Activated CD4-positive, alpha-beta memory T cell treated with anti-CD3 and anti-CD28 coated beads, Interleukin-2, amount 10 ng/mL, durations not matched to agents 7 days and 5 days (primary cell): Measurements from ENCODE around the gene IGLL1. TPM values are rescaled to one million over a fixed set of nuclear protein-coding genes. Genes with fewer than 3 reads are reported as not detected.
"Not testable (repeated sequence)": the region's sequence is repeated elsewhere in the genome, so short reads cannot be mapped to it uniquely, and the experiment has no call there.

Experiments
- CTCF ChIA-PET: fragments of 350-600 bp; sonication (Branson Sonifier 250); formaldehyde crosslinking; loops from one replicate; lab custom pipeline; 2021; ENCODE audit warnings: antibody characterized with exemption, inconsistent platforms; lab: Charles Lee
- POLR2A ChIA-PET: fragments of 350-600 bp; sonication (Branson Sonifier 250); formaldehyde crosslinking; loops from one replicate; lab custom pipeline; 2021; ENCODE audit warnings: antibody characterized with exemption; lab: Charles Lee
- DNase-seq: peaks from one replicate; pipeline ENCODE4 v3.0.0-alpha.2; 2020
- H3K27ac Mint-ChIP-seq: one replicate; pipeline ENCODE4 v1.8.0; 2021; ENCODE audit warnings: mild to moderate bottlenecking, mixed read lengths
- H3K27me3 Mint-ChIP-seq: one replicate; pipeline ENCODE4 v1.8.0; 2021; ENCODE audit warnings: mixed read lengths
- H3K36me3 Mint-ChIP-seq: one replicate; pipeline ENCODE4 v1.8.0; 2021; ENCODE audit warnings: low read depth, mixed read lengths
- H3K4me1 Mint-ChIP-seq: one replicate; pipeline ENCODE4 v1.8.0; 2021; ENCODE audit warnings: mixed read lengths
- H3K4me3 Mint-ChIP-seq: one replicate; pipeline ENCODE4 v1.8.0; 2021; ENCODE audit warnings: mild to moderate bottlenecking, mixed read lengths
- H3K9me3 Mint-ChIP-seq: one replicate; pipeline ENCODE4 v1.8.0; 2021; ENCODE audit warnings: mixed read lengths
- total RNA-seq, 2 experiments: library from RNA; stranded (reverse); gene quantifications; one replicate each; pipeline ENCODE4 v1.2.3, GENCODE V29; 2021

The IGLL1 gene
- total RNA-seq, 2 experiments from 2014 or later: 2.2 to 2.3 TPM

DNA sequence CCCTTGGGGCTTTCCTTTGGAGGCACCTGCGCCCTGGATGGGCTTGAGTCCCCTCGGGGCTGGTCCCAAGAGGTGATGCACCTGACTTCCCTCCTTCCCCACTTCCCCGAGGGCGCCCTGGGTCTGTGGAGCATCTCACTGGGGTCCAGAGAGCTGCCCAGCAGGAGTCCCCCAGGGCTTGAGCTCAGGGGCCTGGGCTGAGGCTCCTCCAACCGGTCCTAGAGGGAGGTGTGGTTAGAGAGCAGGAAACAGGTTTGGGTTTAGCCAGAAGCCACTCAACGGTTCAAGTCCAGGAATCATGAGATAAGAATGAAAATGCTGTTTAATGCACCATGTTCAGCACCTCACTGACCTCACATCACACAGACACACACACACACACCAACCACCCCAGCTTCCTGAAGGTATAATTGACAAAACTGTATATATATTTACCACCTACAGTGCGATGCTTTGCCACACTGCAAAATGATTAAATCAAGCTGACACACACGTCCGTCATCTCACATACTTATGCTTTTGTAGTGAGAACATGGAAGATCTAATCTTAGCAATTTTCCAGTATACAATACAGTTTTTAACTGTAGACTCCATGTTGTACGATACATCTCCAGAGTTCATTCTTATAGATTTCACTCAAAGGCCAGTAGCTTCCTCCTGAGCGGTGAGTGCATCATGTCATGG is 628 bp upstream of the IGLL1 start:
- peaks cover 16% of the 10 kb centered on the region for H3K4me1 Mint-ChIP-seq
- POLR2A ChIA-PET: interaction anchor here (1.3 kb wide), 1 partner anchor 9 kb away, joined by 3 read pairs; no protein-coding TSS in a partner anchor
- peak overlapping the region; percentile 27 for H3K4me3 Mint-ChIP-seq
- CTCF ChIA-PET: interaction anchor here (3.1 kb wide), 1 partner anchor 12 kb away, joined by 16 read pairs; no protein-coding TSS in a partner anchor
- DNase-seq: peak; percentile 40
- H3K27me3 Mint-ChIP-seq: peaks cover 23% of the 10 kb centered on the region
- peak overlapping the region; percentile 51 for H3K27ac Mint-ChIP-seq
- no peaks in the 10 kb centered on the region for H3K9me3 Mint-ChIP-seq
- no peaks in the 10 kb centered on the region for H3K36me3 Mint-ChIP-seq

- H3K27ac Mint-ChIP-seq: no peak overlapping the region
- ChIA-PET POLR2A (no interaction called here), CTCF (interaction anchor here (0.8 to 0.9 kb wide), 2 partner anchors 14 to 194 kb away, joined by 3 read pairs; no protein-coding TSS in a partner anchor)
- no peaks in the 10 kb centered on the region for H3K36me3 Mint-ChIP-seq
- peaks cover 16% of the 10 kb centered on the region for H3K4me1 Mint-ChIP-seq
- peaks cover 27% of the 10 kb centered on the region for H3K27me3 Mint-ChIP-seq
- no peak overlapping the region for H3K4me3 Mint-ChIP-seq
- DNase-seq: no peak
- H3K9me3 Mint-ChIP-seq: no peaks in the 10 kb centered on the region
Measured at GRCh38 chr22:23579280-23579679, 810 bp downstream of the IGLL1 start.

GRCh38 chr22:23578306-23578705 is 1.8 kb downstream of the IGLL1 start:
- no peak for DNase-seq
- peaks cover 27% of the 10 kb centered on the region for H3K27me3 Mint-ChIP-seq
- CTCF ChIA-PET: interaction anchor here (0.9 kb wide), 1 partner anchor 15 kb away, joined by 3 read pairs; no protein-coding TSS in a partner anchor
- POLR2A ChIA-PET: no interaction called here
- H3K27ac Mint-ChIP-seq: no peak overlapping the region
- H3K9me3 Mint-ChIP-seq: no peaks in the 10 kb centered on the region
- no peak overlapping the region for H3K4me3 Mint-ChIP-seq
- H3K36me3 Mint-ChIP-seq: no peaks in the 10 kb centered on the region
- H3K4me1 Mint-ChIP-seq: peaks cover 16% of the 10 kb centered on the region

DNA sequence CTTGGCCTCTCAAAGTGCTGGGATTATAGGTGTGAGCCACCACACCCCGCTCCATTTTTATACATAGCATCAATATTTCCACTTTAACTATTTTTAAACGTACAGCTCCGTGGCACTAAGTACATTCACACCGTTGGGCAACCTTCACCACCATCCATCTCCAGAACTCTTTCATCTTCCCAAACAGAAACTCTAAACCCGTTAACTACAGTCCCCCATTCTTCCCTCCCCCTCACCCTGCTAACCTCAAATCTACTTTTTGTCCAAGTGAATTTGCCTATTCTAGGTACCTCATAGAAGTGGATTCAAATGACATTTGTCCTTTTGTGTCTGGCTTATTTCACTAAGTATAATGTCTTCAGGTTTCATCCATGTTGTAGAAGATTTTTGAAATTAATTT is 3.4 kb downstream of the IGLL1 start:
- H3K36me3 Mint-ChIP-seq: no peaks in the 10 kb centered on the region
- CTCF ChIA-PET: interaction anchor here (0.7 to 1.2 kb wide), 4 partner anchors 15 to 208 kb away, joined by 3 to 4 read pairs (median 3); no protein-coding TSS in a partner anchor
- POLR2A ChIA-PET: no interaction called here
- no peak overlapping the region for H3K4me3 Mint-ChIP-seq
- peaks cover 27% of the 10 kb centered on the region for H3K27me3 Mint-ChIP-seq
- DNase-seq: no peak
- no peaks in the 10 kb centered on the region for H3K9me3 Mint-ChIP-seq
- H3K27ac Mint-ChIP-seq: no peak overlapping the region
- peaks cover 14% of the 10 kb centered on the region for H3K4me1 Mint-ChIP-seq

- DNase-seq: no peak
- Mint-ChIP-seq H3K4me3 (no peak overlapping the region), H3K36me3 (no peaks in the 10 kb centered on the region), H3K9me3 (no peaks in the 10 kb centered on the region), H3K4me1 (peaks cover 4% of the 10 kb centered on the region), H3K27ac (peak overlapping the region; percentile 2), H3K27me3 (peaks cover 27% of the 10 kb centered on the region)
- ChIA-PET POLR2A (no interaction called here), CTCF (no interaction called here)
Measured at GRCh38 chr22:23575601-23576000, 4.5 kb downstream of the IGLL1 start.

GRCh38 chr22:23574877-23575276 is 5.2 kb downstream of the IGLL1 start:
- no peaks in the 10 kb centered on the region for H3K9me3 Mint-ChIP-seq
- peaks cover 3% of the 10 kb centered on the region for H3K4me1 Mint-ChIP-seq
- peaks cover 27% of the 10 kb centered on the region for H3K27me3 Mint-ChIP-seq
- H3K36me3 Mint-ChIP-seq: no peaks in the 10 kb centered on the region
- ChIA-PET POLR2A (no interaction called here), CTCF (no interaction called here)
- no peak for DNase-seq
- H3K27ac Mint-ChIP-seq: no peak overlapping the region
- no peak overlapping the region for H3K4me3 Mint-ChIP-seq

DNA sequence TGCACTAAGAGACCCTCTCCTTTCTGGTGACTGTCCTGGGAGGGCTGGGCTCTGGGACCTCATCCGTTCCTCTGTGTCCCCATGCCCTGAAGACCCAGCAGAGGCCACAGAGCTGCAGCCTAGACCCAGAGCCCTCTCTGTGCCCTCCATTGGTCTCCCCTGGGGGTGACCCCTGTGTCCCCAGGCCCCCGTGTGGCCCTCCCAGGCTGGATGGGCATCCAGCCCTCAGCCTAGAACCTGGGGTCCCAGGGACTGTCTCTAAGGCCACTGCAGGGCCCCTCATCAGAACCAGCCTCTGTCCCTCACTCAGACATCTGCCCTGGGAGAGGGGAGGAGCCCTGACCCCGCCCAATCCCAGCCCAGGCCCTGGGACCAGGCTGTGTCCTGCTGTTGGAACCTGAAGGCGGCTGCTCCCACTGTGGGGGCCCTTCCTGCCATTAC is 5.7 kb downstream of the IGLL1 start:
- Mint-ChIP-seq H3K9me3 (no peaks in the 10 kb centered on the region), H3K4me1 (peaks cover 3% of the 10 kb centered on the region), H3K27ac (no peak overlapping the region), H3K4me3 (no peak overlapping the region), H3K27me3 (peaks cover 27% of the 10 kb centered on the region), H3K36me3 (no peaks in the 10 kb centered on the region)
- ChIA-PET CTCF (no interaction called here), POLR2A (no interaction called here)
- DNase-seq: no peak

GRCh38 chr22:23573701-23574235 is 6.3 kb downstream of the IGLL1 start:
- H3K9me3 Mint-ChIP-seq, H3K27ac Mint-ChIP-seq, POLR2A ChIA-PET: not testable (repeated sequence)

DNA sequence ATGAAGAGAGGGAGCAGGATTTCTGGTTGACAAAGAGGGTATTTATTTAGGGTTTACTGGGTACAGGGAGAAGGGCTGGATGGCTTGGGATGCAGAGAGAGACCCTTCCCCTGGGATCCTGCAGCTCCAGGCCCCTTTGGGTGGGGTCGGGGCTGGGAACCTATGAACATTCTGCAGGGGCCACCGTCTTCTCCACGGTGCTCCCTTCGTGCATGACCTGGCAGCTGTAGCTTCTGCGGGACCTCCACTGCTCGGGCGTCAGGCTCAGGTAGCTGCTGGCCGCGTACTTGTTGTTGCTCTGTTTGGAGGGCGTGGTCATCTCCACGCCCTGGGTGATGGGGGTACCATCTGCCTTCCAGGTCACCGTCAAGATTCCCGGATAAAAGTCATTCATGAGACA is 7.0 kb downstream of the IGLL1 start:
- H3K4me3 Mint-ChIP-seq, DNase-seq, H3K36me3 Mint-ChIP-seq, CTCF ChIA-PET, H3K4me1 Mint-ChIP-seq, POLR2A ChIA-PET, H3K9me3 Mint-ChIP-seq, H3K27ac Mint-ChIP-seq: not testable (repeated sequence)
- H3K27me3 Mint-ChIP-seq: peaks cover 26% of the 10 kb centered on the region

More at GRCh38 chr22:23573701-23574235, 6.3 kb downstream of the IGLL1 start:
- DNase-seq, CTCF ChIA-PET, H3K4me1 Mint-ChIP-seq, H3K36me3 Mint-ChIP-seq, H3K4me3 Mint-ChIP-seq: not testable (repeated sequence)
- H3K27me3 Mint-ChIP-seq: peaks cover 25% of the 10 kb centered on the region

- Mint-ChIP-seq H3K36me3 (no peaks in the 10 kb centered on the region), H3K27me3 (peaks cover 28% of the 10 kb centered on the region), H3K4me1 (peaks cover 3% of the 10 kb centered on the region), H3K4me3 (no peak overlapping the region), H3K27ac (no peak overlapping the region), H3K9me3 (no peaks in the 10 kb centered on the region)
- POLR2A ChIA-PET: no interaction called here
- CTCF ChIA-PET: no interaction called here
- DNase-seq: no peak
Measured at GRCh38 chr22:23571486-23571885, 8.6 kb downstream of the IGLL1 start.

DNA sequence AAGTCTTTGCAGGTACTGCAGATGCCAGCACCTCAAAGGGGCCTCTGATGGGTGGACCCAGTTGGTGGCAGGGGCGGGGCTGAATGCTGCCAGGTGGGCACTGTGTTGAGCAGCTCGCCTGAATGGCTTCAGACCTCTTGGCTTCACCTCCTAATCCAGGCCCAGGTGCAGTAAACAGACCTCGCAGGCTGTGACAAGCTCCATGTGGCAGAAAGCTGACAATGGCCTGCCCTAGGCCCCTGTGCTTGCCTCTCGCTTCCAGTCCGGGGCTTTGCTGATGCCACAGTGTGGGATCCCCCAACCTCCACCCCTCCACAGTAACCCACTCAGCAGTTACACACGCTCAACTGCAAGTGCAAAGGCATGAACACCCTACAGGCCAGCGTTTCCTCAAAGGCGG is 9.4 kb downstream of the IGLL1 start:
- Mint-ChIP-seq H3K27ac (no peak overlapping the region), H3K4me3 (no peak overlapping the region), H3K9me3 (no peaks in the 10 kb centered on the region), H3K27me3 (peaks cover 26% of the 10 kb centered on the region), H3K36me3 (no peaks in the 10 kb centered on the region), H3K4me1 (peaks cover 6% of the 10 kb centered on the region)
- ChIA-PET CTCF (no interaction called here), POLR2A (no interaction called here)
- DNase-seq: no peak

DNA sequence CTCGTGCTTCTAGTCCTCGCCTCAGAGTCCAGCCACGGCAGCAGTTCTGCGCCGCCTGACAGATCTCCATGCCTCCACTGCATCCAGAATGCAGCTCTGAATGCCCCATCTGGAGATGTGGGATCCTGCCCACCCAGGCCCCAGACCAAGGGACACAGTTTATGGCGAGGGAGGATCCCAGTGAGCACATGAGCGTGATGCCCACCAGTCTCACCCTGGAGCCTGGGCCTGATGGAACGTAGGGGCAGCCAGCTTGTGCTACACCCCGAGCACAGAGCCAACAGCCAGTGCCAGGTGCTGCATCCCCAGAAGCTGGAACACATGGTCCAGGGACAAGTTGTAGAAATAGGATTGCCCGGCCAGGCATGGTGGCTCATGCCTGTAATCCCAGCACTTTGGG is 10.4 kb downstream of the IGLL1 start:
- peaks cover 27% of the 10 kb centered on the region for H3K27me3 Mint-ChIP-seq
- DNase-seq: no peak
- ChIA-PET POLR2A (no interaction called here), CTCF (interaction anchor here (1.2 kb wide), 1 partner anchor 30 kb away, joined by 3 read pairs; no protein-coding TSS in a partner anchor)
- H3K4me3 Mint-ChIP-seq: no peak overlapping the region
- H3K4me1 Mint-ChIP-seq: peaks cover 10% of the 10 kb centered on the region
- no peaks in the 10 kb centered on the region for H3K9me3 Mint-ChIP-seq
- H3K27ac Mint-ChIP-seq: no peak overlapping the region
- no peaks in the 10 kb centered on the region for H3K36me3 Mint-ChIP-seq

DNA sequence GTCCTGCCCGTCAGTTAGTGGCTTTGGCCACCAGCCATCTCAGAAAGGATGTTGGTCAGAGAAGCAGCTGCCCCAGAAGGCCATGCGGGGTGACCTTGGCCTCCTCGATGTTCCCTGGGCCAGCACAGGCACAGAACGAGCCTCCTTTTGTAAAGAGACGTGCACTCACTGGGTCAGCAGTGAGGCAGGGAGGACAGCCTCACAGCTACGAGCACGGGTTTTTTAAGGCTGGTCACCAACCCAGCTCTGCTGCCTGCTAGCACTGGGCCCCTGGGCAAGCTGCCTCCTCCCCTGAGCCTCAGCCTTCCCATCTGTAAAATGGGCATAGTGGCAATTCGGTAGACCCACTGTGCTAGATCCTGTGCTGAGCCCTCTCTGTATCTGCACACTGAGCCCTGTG is 10.8 kb downstream of the IGLL1 start:
- DNase-seq: no peak
- Mint-ChIP-seq H3K4me3 (no peak overlapping the region), H3K9me3 (no peaks in the 10 kb centered on the region), H3K36me3 (no peaks in the 10 kb centered on the region), H3K27ac (no peak overlapping the region), H3K27me3 (peaks cover 30% of the 10 kb centered on the region), H3K4me1 (peaks cover 10% of the 10 kb centered on the region)
- ChIA-PET CTCF (interaction anchor here (1.2 kb wide), 1 partner anchor 30 kb away, joined by 3 read pairs; no protein-coding TSS in a partner anchor), POLR2A (no interaction called here)
